ENCODE results near the gene NFIX. TPM values are rescaled to one million over a fixed set of nuclear protein-coding genes. Genes with fewer than 3 reads are reported as not detected.

NFIX gene
- total and polyA plus RNA-seq, 9 of the 15 experiments (the other 6 are each of a cell fraction or from before 2014, with no cell fraction given): 0.28 to 26.8 (median 5.4) TPM

DNA sequence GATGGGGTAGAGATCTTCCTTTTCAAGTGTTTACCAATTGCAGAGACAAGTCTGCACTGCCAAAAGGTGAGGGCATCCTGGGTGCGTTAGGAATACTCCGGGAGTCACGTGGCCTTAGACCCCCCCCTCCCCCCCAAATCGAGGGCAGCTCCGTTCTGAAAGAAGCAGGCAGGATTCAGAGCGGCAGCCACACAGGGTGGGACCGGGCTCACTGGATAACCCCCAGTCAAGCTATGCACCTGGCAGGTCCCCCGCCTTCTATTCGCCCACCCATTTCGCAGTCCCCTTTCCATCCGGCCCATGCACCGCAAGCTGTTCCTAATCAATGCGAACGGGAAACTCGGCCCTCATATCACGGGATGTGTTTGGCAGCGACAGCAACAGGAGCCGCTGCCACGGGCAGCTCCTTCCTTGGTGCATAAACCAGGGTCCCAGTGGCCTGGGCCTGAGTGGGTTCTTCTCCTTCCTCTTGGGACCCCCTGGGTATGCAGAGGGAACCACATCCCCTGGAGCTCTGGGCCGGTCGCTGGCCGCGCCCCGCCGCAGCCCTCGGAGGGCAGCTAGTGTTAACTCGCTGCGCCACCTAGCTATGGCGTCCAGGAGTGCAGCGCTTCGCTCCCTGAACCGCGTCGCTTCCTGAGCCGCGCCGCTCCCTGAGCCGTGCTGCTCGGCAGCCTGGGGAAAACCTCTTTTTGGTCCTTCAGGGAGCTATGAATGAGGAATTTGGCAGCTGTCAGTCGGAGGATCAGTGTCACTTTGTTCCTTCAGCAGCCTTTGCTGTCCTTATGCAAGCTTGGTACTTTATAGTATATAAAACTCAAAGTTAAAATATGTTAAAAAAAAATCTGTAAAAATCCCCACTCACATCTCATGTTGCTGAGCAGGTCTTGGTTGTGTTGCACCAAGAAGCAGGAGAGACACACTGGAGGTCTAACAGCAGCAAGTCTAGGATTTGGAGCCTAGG lies 66.0 kb downstream of the NFIX start (continued):
- TF ChIP-seq, protein P1, sequence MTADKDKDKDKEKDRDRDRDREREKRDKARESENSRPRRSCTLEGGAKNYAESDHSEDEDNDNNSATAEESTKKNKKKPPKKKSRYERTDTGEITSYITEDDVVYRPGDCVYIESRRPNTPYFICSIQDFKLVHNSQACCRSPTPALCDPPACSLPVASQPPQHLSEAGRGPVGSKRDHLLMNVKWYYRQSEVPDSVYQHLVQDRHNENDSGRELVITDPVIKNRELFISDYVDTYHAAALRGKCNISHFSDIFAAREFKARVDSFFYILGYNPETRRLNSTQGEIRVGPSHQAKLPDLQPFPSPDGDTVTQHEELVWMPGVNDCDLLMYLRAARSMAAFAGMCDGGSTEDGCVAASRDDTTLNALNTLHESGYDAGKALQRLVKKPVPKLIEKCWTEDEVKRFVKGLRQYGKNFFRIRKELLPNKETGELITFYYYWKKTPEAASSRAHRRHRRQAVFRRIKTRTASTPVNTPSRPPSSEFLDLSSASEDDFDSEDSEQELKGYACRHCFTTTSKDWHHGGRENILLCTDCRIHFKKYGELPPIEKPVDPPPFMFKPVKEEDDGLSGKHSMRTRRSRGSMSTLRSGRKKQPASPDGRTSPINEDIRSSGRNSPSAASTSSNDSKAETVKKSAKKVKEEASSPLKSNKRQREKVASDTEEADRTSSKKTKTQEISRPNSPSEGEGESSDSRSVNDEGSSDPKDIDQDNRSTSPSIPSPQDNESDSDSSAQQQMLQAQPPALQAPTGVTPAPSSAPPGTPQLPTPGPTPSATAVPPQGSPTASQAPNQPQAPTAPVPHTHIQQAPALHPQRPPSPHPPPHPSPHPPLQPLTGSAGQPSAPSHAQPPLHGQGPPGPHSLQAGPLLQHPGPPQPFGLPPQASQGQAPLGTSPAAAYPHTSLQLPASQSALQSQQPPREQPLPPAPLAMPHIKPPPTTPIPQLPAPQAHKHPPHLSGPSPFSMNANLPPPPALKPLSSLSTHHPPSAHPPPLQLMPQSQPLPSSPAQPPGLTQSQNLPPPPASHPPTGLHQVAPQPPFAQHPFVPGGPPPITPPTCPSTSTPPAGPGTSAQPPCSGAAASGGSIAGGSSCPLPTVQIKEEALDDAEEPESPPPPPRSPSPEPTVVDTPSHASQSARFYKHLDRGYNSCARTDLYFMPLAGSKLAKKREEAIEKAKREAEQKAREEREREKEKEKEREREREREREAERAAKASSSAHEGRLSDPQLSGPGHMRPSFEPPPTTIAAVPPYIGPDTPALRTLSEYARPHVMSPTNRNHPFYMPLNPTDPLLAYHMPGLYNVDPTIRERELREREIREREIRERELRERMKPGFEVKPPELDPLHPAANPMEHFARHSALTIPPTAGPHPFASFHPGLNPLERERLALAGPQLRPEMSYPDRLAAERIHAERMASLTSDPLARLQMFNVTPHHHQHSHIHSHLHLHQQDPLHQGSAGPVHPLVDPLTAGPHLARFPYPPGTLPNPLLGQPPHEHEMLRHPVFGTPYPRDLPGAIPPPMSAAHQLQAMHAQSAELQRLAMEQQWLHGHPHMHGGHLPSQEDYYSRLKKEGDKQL (CRISPR knock-in tag; IDR thresholded peaks at IDR 0.05; ENCODE audit: borderline replicate concordance): 0 out of 2 replicates have a peak, but pooled peaks have one; percentile 25
- no peak for TF ChIP-seq FOXM1 (IDR thresholded peaks at IDR 0.05; ENCODE audit: low read depth)
- no peak for TF ChIP-seq FOXM1 (CRISPR knock-in tag; IDR thresholded peaks at IDR 0.05; ENCODE audit: low read depth)
- no peak for TF ChIP-seq ZNF57 (CRISPR knock-in tag; IDR thresholded peaks at IDR 0.05)
- TF ChIP-seq, protein P2, sequence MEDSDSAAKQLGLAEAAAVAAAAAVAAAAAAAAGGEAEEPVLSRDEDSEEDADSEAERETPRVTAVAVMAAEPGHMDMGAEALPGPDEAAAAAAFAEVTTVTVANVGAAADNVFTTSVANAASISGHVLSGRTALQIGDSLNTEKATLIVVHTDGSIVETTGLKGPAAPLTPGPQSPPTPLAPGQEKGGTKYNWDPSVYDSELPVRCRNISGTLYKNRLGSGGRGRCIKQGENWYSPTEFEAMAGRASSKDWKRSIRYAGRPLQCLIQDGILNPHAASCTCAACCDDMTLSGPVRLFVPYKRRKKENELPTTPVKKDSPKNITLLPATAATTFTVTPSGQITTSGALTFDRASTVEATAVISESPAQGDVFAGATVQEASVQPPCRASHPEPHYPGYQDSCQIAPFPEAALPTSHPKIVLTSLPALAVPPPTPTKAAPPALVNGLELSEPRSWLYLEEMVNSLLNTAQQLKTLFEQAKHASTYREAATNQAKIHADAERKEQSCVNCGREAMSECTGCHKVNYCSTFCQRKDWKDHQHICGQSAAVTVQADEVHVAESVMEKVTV (CRISPR knock-in tag; IDR thresholded peaks at IDR 0.05): peak; percentile 76
- TF ChIP-seq, protein P3, sequence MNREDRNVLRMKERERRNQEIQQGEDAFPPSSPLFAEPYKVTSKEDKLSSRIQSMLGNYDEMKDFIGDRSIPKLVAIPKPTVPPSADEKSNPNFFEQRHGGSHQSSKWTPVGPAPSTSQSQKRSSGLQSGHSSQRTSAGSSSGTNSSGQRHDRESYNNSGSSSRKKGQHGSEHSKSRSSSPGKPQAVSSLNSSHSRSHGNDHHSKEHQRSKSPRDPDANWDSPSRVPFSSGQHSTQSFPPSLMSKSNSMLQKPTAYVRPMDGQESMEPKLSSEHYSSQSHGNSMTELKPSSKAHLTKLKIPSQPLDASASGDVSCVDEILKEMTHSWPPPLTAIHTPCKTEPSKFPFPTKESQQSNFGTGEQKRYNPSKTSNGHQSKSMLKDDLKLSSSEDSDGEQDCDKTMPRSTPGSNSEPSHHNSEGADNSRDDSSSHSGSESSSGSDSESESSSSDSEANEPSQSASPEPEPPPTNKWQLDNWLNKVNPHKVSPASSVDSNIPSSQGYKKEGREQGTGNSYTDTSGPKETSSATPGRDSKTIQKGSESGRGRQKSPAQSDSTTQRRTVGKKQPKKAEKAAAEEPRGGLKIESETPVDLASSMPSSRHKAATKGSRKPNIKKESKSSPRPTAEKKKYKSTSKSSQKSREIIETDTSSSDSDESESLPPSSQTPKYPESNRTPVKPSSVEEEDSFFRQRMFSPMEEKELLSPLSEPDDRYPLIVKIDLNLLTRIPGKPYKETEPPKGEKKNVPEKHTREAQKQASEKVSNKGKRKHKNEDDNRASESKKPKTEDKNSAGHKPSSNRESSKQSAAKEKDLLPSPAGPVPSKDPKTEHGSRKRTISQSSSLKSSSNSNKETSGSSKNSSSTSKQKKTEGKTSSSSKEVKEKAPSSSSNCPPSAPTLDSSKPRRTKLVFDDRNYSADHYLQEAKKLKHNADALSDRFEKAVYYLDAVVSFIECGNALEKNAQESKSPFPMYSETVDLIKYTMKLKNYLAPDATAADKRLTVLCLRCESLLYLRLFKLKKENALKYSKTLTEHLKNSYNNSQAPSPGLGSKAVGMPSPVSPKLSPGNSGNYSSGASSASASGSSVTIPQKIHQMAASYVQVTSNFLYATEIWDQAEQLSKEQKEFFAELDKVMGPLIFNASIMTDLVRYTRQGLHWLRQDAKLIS (CRISPR knock-in tag; IDR thresholded peaks at IDR 0.05): 0 out of 2 replicates have a peak, but pooled peaks have one; percentile 39
- no peak for TF ChIP-seq ARNT (IDR thresholded peaks at IDR 0.05)
- no peak for TF ChIP-seq SAFB (IDR thresholded peaks at IDR 0.05; ENCODE audit: borderline replicate concordance, low read depth, low read length)
- TF ChIP-seq ZBTB1 (CRISPR knock-in tag; IDR thresholded peaks at IDR 0.05; ENCODE audit: borderline replicate concordance, low read depth): 0 out of 2 replicates have a peak, but pooled peaks have one; percentile 25
